Activated CD4-positive, alpha-beta memory T cell treated with anti-CD3 and anti-CD28 coated beads for 36 hours (primary cell): ENCODE measurements around the gene FAM131A. TPM values are rescaled to one million over a fixed set of nuclear protein-coding genes. Genes with fewer than 3 reads are reported as not detected.
A peak's percentile ranks its signal among the peaks of the same experiment; 100 is the strongest.

Experiments used
- CTCF ChIA-PET: fragments of 350-600 bp; sonication (Branson Sonifier 250); formaldehyde crosslinking; loops from one replicate; lab custom pipeline; 2021; ENCODE audit warnings: antibody characterized with exemption, inconsistent platforms; lab: Charles Lee
- POLR2A ChIA-PET: fragments of 350-600 bp; sonication (Branson Sonifier 250); formaldehyde crosslinking; loops from one replicate; lab custom pipeline; 2021; ENCODE audit warnings: antibody characterized with exemption; lab: Charles Lee
- DNase-seq: peaks from one replicate; pipeline ENCODE4 v3.0.0-alpha.2; 2020
- H3K27ac Mint-ChIP-seq: one replicate; pipeline ENCODE4 v1.8.0; 2021; ENCODE audit warnings: mixed read lengths
- H3K27me3 Mint-ChIP-seq: one replicate; pipeline ENCODE4 v1.8.0; 2021; ENCODE audit warnings: mixed read lengths
- H3K36me3 Mint-ChIP-seq: one replicate; pipeline ENCODE4 v1.8.0; 2021; ENCODE audit warnings: mixed read lengths
- H3K4me1 Mint-ChIP-seq: one replicate; pipeline ENCODE4 v1.8.0; 2021; ENCODE audit warnings: low read depth, mixed read lengths
- H3K4me3 Mint-ChIP-seq: one replicate; pipeline ENCODE4 v1.8.0; 2021; ENCODE audit warnings: mild to moderate bottlenecking, mixed read lengths
- H3K9me3 Mint-ChIP-seq: one replicate; pipeline ENCODE4 v1.8.0; 2021; ENCODE audit warnings: mixed read lengths
- intact Hi-C: fragments of 100-400 bp; cut with micrococcal nuclease; formaldehyde crosslinking; loops from one replicate; pipeline ENCODE4 v1.15.1; 2023
- total RNA-seq, 2 experiments: library from RNA; stranded (reverse); gene quantifications; one replicate each; pipeline ENCODE4 v1.2.3, GENCODE V29; 2021

Gene FAM131A
- total RNA-seq, 2 experiments from 2014 or later: 7.0 to 8.9 TPM

GRCh38 chr3:184360929-184361531 is 23.6 kb downstream of the FAM131A start:
- peak overlapping the region; percentile 66 for H3K27ac Mint-ChIP-seq
- peaks cover 17% of the 10 kb centered on the region for H3K36me3 Mint-ChIP-seq
- H3K4me3 Mint-ChIP-seq: peak overlapping the region; percentile 78
- H3K4me1 Mint-ChIP-seq: peaks cover 21% of the 10 kb centered on the region
- intact Hi-C loops: loop anchor here (5.0 kb wide), 1 partner anchor 351 kb away; the partner anchor contains the start of gene MAGEF1
- H3K27me3 Mint-ChIP-seq: no peaks in the 10 kb centered on the region
- POLR2A ChIA-PET: interaction anchor here (1.1 to 1.3 kb wide), 2 partner anchors 41 to 351 kb away, joined by 3 to 4 read pairs; partner anchors contain the start of gene MAGEF1
- H3K9me3 Mint-ChIP-seq: no peaks in the 10 kb centered on the region
- CTCF ChIA-PET: interaction anchor here (1.4 to 2.4 kb wide), 2 partner anchors 11 to 153 kb away, joined by 4 to 8 read pairs; no protein-coding TSS in a partner anchor
- DNase-seq: no peak

GRCh38 chr3:184361532-184361931 is 24.1 kb downstream of the FAM131A start, which contains the start of the genes CLCN2 and POLR2H:
TSS of gene CLCN2 (minus strand) at chr3:184361605. CDS start at chr3:184361479, 126 bp downstream.
TSS of gene POLR2H (plus strand) at chr3:184361710. CDS start at chr3:184363493, 1,783 bp downstream.
- Mint-ChIP-seq H3K36me3 (peaks cover 18% of the 10 kb centered on the region), H3K9me3 (no peaks in the 10 kb centered on the region), H3K4me1 (peaks cover 22% of the 10 kb centered on the region), H3K4me3 (peak within 1 kb of the TSS; percentile 96), H3K27me3 (no peaks in the 10 kb centered on the region), H3K27ac (peak within 1 kb of the TSS; percentile 94)
- intact Hi-C loops: loop anchor here (5.0 kb wide), 1 partner anchor 351 kb away; the partner anchor contains the start of gene MAGEF1
- peak; percentile 54 for DNase-seq
- ChIA-PET POLR2A (interaction anchor here (1.1 to 1.3 kb wide), 4 partner anchors 13 to 350 kb away, joined by 3 to 4 read pairs (median 4); partner anchors contain the start of gene MAGEF1), CTCF (interaction anchor here (1.0 to 2.4 kb wide), 6 partner anchors 8 to 200 kb away, joined by 3 to 8 read pairs (median 4); partner anchors contain the start of gene EPHB3)

- Mint-ChIP-seq H3K4me1 (peaks cover 27% of the 10 kb centered on the region), H3K27ac (peak overlapping the region; percentile 94), H3K4me3 (peak overlapping the region; percentile 96), H3K9me3 (no peaks in the 10 kb centered on the region), H3K27me3 (no peaks in the 10 kb centered on the region), H3K36me3 (peaks cover 24% of the 10 kb centered on the region)
- ChIA-PET POLR2A (interaction anchor here (1.1 to 1.3 kb wide), 4 partner anchors 14 to 350 kb away, joined by 3 to 4 read pairs (median 4); partner anchors contain the start of gene MAGEF1), CTCF (interaction anchor here (1.0 to 2.4 kb wide), 6 partner anchors 8 to 199 kb away, joined by 3 to 8 read pairs (median 4); partner anchors contain the start of genes ABCF3 and EPHB3)
- DNase-seq: peak; percentile 67
- intact Hi-C loops: loop anchor here (1.0 to 5.0 kb wide), 6 partner anchors 63 to 451 kb away; partner anchors contain the start of genes EEF1AKMT4, MAGEF1, PSMD2 and VPS8
These were observed 24.7 kb downstream of the FAM131A start for GRCh38 chr3:184361932-184362667.

- Mint-ChIP-seq H3K4me1 (peaks cover 30% of the 10 kb centered on the region), H3K27me3 (no peaks in the 10 kb centered on the region), H3K4me3 (peak overlapping the region; percentile 96), H3K36me3 (peaks cover 29% of the 10 kb centered on the region), H3K27ac (peak overlapping the region; percentile 94), H3K9me3 (no peaks in the 10 kb centered on the region)
- CTCF ChIA-PET: interaction anchor here (1.0 to 2.4 kb wide), 8 partner anchors 9 to 198 kb away, joined by 3 to 8 read pairs (median 5); partner anchors contain the start of genes ABCF3 and EPHB3
- POLR2A ChIA-PET: interaction anchor here (0.7 to 1.3 kb wide), 4 partner anchors 14 to 61 kb away, joined by 3 to 4 read pairs (median 3); no protein-coding TSS in a partner anchor
- peak; percentile 98 for DNase-seq
- intact Hi-C loops: loop anchor here (1.0 to 5.0 kb wide), 9 partner anchors 28 to 450 kb away; partner anchors contain the start of genes EEF1AKMT4, EIF4G1, MAGEF1 and PSMD2
These were observed 25.5 kb downstream of the FAM131A start for GRCh38 chr3:184362668-184363546.

- intact Hi-C loops: no loop called here
- no peaks in the 10 kb centered on the region for H3K27me3 Mint-ChIP-seq
- no peak for DNase-seq
- ChIA-PET CTCF (interaction anchor here (1.2 kb wide), 1 partner anchor 21 kb away, joined by 3 read pairs; no protein-coding TSS in a partner anchor), POLR2A (no interaction called here)
- H3K36me3 Mint-ChIP-seq: peaks cover 45% of the 10 kb centered on the region
- H3K4me3 Mint-ChIP-seq: no peak overlapping the region
- no peak overlapping the region for H3K27ac Mint-ChIP-seq
- peaks cover 32% of the 10 kb centered on the region for H3K4me1 Mint-ChIP-seq
- H3K9me3 Mint-ChIP-seq: no peaks in the 10 kb centered on the region
These were observed 29.4 kb downstream of the FAM131A start for GRCh38 chr3:184366619-184367289.

GRCh38 chr3:184368116-184368515 is 30.7 kb downstream of the FAM131A start:
- ChIA-PET CTCF (interaction anchor here (1.1 to 3.3 kb wide), 4 partner anchors 23 to 176 kb away, joined by 3 to 21 read pairs (median 3); no protein-coding TSS in a partner anchor), POLR2A (interaction anchor here (0.6 kb wide), 1 partner anchor 506 kb away, joined by 4 read pairs; no protein-coding TSS in a partner anchor)
- Mint-ChIP-seq H3K9me3 (no peaks in the 10 kb centered on the region), H3K27ac (peak overlapping the region; percentile 0), H3K4me1 (peaks cover 32% of the 10 kb centered on the region), H3K4me3 (no peak overlapping the region), H3K27me3 (no peaks in the 10 kb centered on the region), H3K36me3 (peaks cover 44% of the 10 kb centered on the region)
- no peak for DNase-seq
- intact Hi-C loops: no loop called here

GRCh38 chr3:184368586-184369183 is 31.3 kb downstream of the FAM131A start:
- intact Hi-C loops: no loop called here
- Mint-ChIP-seq H3K4me1 (peaks cover 31% of the 10 kb centered on the region), H3K4me3 (no peak overlapping the region), H3K9me3 (no peaks in the 10 kb centered on the region), H3K27ac (peak overlapping the region; percentile 26), H3K36me3 (peaks cover 42% of the 10 kb centered on the region), H3K27me3 (no peaks in the 10 kb centered on the region)
- DNase-seq: no peak
- ChIA-PET CTCF (interaction anchor here (1.1 to 3.3 kb wide), 3 partner anchors 145 to 192 kb away, joined by 3 to 21 read pairs (median 4); no protein-coding TSS in a partner anchor), POLR2A (interaction anchor here (0.6 kb wide), 1 partner anchor 506 kb away, joined by 4 read pairs; no protein-coding TSS in a partner anchor)

- no peaks in the 10 kb centered on the region for H3K9me3 Mint-ChIP-seq
- H3K36me3 Mint-ChIP-seq: peaks cover 26% of the 10 kb centered on the region
- POLR2A ChIA-PET: interaction anchor here (1.6 kb wide), 1 partner anchor 142 kb away, joined by 4 read pairs; no protein-coding TSS in a partner anchor
- H3K4me1 Mint-ChIP-seq: peaks cover 15% of the 10 kb centered on the region
- CTCF ChIA-PET: interaction anchor here (0.6 to 4.2 kb wide), 37 partner anchors 8 to 407 kb away, joined by 3 to 89 read pairs (median 4); partner anchors contain the start of genes CHRD, CLCN2, FAM131A and POLR2H
- no peak overlapping the region for H3K4me3 Mint-ChIP-seq
- peaks cover 4% of the 10 kb centered on the region for H3K27me3 Mint-ChIP-seq
- H3K27ac Mint-ChIP-seq: no peak overlapping the region
- intact Hi-C loops: loop anchor here (1.0 to 5.0 kb wide), 3 partner anchors 46 to 170 kb away; no protein-coding TSS in a partner anchor
- peak; percentile 76 for DNase-seq
These were observed 34.2 kb downstream of the FAM131A start for GRCh38 chr3:184371570-184372018.

- intact Hi-C loops: loop anchor here (5.0 kb wide), 1 partner anchor 45 kb away; no protein-coding TSS in a partner anchor
- no peak for DNase-seq
- Mint-ChIP-seq H3K4me3 (no peak overlapping the region), H3K4me1 (peaks cover 11% of the 10 kb centered on the region), H3K27me3 (peaks cover 8% of the 10 kb centered on the region), H3K9me3 (no peaks in the 10 kb centered on the region), H3K36me3 (peaks cover 19% of the 10 kb centered on the region), H3K27ac (no peak overlapping the region)
- CTCF ChIA-PET: interaction anchor here (0.6 to 4.2 kb wide), 28 partner anchors 8 to 355 kb away, joined by 3 to 89 read pairs (median 4); partner anchors contain the start of genes CHRD, CLCN2 and POLR2H
- POLR2A ChIA-PET: interaction anchor here (1.2 to 1.6 kb wide), 2 partner anchors 28 to 141 kb away, joined by 4 read pairs; no protein-coding TSS in a partner anchor
These were observed 35.0 kb downstream of the FAM131A start for GRCh38 chr3:184372296-184372821.
